ENCODE measurements around the gene SSBP3. TPM values are rescaled to one million over a fixed set of nuclear protein-coding genes. Genes with fewer than 3 reads are reported as not detected.

SSBP3 gene
- total and polyA plus RNA-seq, 2 donors from 2014 or later: 33.3 to 49.6 TPM

- Histone ChIP-seq H3K4me1 (ENCODE audit: control insufficient read depth in 2 of 3, insufficient read depth in 2 of 3, low read depth in 1 of 3, low read length in 3 of 3) (peaks cover 0 to 4% (median 0%) of the 10 kb centered on the region in 3 donors), H3K9me3 (ENCODE audit: control insufficient read depth in 2 of 3, insufficient read depth in 1 of 3, low read length in 3 of 3) (no peaks in the 10 kb centered on the region), H3K27me3 (ENCODE audit: control insufficient read depth, insufficient read depth, low read length) (no peaks in the 10 kb centered on the region), H3K36me3 (ENCODE audit: control insufficient read depth in 2 of 3, insufficient read depth in 3 of 3, low read length in 3 of 3) (peaks cover 0 to 6% (median 2%) of the 10 kb centered on the region in 3 donors), H3K4me3 (ENCODE audit: low read length in 3 of 3) (no peak overlapping the region), H3K9ac (ENCODE audit: low read length in 3 of 3) (peak overlapping the region in 1 of 3 donors; percentile 3), H3K27ac (ENCODE audit: low read depth in 2 of 2, low read length in 2 of 2) (no peak overlapping the region)
- DNase-seq (peak in 4 of 5 donors; percentile 54 to 71 (median 60)), FAIRE-seq (no peak)
- intact Hi-C loops (cut with DNase I): no loop called here
- no peak for TF ChIP-seq CTCF (IDR thresholded peaks at IDR 0.05; ENCODE audit: borderline replicate concordance, extremely low read depth, insufficient read depth)
Observed at GRCh38 chr1:54227891-54228310, 178.3 kb downstream of the SSBP3 start.

GRCh38 chr1:54227091-54227602 lies 179.0 kb downstream of the SSBP3 start:
- no peaks in the 10 kb centered on the region for H3K27me3 ChIP-seq (ENCODE audit: control insufficient read depth, insufficient read depth, low read length)
- H3K4me1 ChIP-seq (ENCODE audit: control insufficient read depth in 2 of 3, insufficient read depth in 2 of 3, low read depth in 1 of 3, low read length in 3 of 3): peaks cover 0 to 4% (median 0%) of the 10 kb centered on the region in 3 donors
- H3K9ac ChIP-seq (ENCODE audit: low read length in 3 of 3): no peak overlapping the region
- intact Hi-C loops (cut with DNase I): no loop called here
- peak in 2 of 5 donors; percentile 22 to 76 for DNase-seq
- peaks cover 0 to 6% (median 2%) of the 10 kb centered on the region in 3 donors for H3K36me3 ChIP-seq (ENCODE audit: control insufficient read depth in 2 of 3, insufficient read depth in 3 of 3, low read length in 3 of 3)
- TF ChIP-seq CTCF (IDR thresholded peaks at IDR 0.05; ENCODE audit: borderline replicate concordance, extremely low read depth, insufficient read depth): no peak
- no peak overlapping the region for H3K4me3 ChIP-seq (ENCODE audit: low read length in 3 of 3)
- FAIRE-seq: no peak
- no peak overlapping the region for H3K27ac ChIP-seq (ENCODE audit: low read depth in 2 of 2, low read length in 2 of 2)
- H3K9me3 ChIP-seq (ENCODE audit: control insufficient read depth in 2 of 3, insufficient read depth in 1 of 3, low read length in 3 of 3): no peaks in the 10 kb centered on the region

GRCh38 chr1:54225986-54226559 lies 180.1 kb downstream of the SSBP3 start:
- FAIRE-seq (no peak), DNase-seq (no peak)
- H3K27ac ChIP-seq (ENCODE audit: low read depth in 2 of 2, low read length in 2 of 2): no peak overlapping the region
- peaks cover 1 to 6% (median 1%) of the 10 kb centered on the region in 3 donors for H3K36me3 ChIP-seq (ENCODE audit: control insufficient read depth in 2 of 3, insufficient read depth in 3 of 3, low read length in 3 of 3)
- intact Hi-C loops (cut with DNase I): no loop called here
- H3K4me1 ChIP-seq (ENCODE audit: control insufficient read depth in 2 of 3, insufficient read depth in 2 of 3, low read depth in 1 of 3, low read length in 3 of 3): peaks cover 0 to 4% (median 0%) of the 10 kb centered on the region in 3 donors
- H3K4me3 ChIP-seq (ENCODE audit: low read length in 3 of 3): no peak overlapping the region
- no peaks in the 10 kb centered on the region for H3K9me3 ChIP-seq (ENCODE audit: control insufficient read depth in 2 of 3, insufficient read depth in 1 of 3, low read length in 3 of 3)
- TF ChIP-seq CTCF (IDR thresholded peaks at IDR 0.05; ENCODE audit: borderline replicate concordance, extremely low read depth, insufficient read depth): no peak
- H3K27me3 ChIP-seq (ENCODE audit: control insufficient read depth, insufficient read depth, low read length): no peaks in the 10 kb centered on the region
- no peak overlapping the region for H3K9ac ChIP-seq (ENCODE audit: low read length in 3 of 3)
